Measurements from ENCODE around the gene KBTBD13.
A peak's percentile ranks its signal among the peaks of the same experiment; 100 is the strongest.
"Not testable (repeated sequence)": the region's sequence is repeated elsewhere in the genome, so short reads cannot be mapped to it uniquely, and the experiment has no call there.

KBTBD13 gene

GRCh38 chr15:65085990-65086679 is 9.6 kb downstream of the KBTBD13 start:
- peak in 1 of 10 donors; percentile 85 for DNase-seq
- intact Hi-C loops (cut with DNase I) = no loop called here

DNA sequence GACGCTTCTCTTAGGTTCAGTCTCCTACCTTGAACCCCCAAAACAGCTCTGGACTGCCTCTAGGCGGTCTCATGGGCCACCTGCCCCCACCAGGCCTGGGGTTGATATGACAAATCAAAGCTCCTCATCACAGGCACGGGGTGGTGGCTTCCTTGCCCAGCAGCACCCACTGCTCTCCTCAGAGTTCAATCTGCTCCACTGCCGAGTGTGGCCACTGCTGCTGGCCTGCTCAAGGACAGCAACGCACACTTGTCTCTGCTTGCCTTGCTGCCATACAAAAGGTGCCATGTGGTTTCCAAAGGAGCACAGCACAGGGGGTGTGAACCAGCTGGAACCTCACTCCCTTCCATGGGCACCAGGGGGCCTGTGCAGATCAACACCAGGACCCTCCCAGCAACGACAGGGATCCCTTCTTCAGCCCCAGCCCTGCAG is 10.2 kb downstream of the KBTBD13 start:
- DNase-seq = peak in 1 of 10 donors; percentile 64
- intact Hi-C loops (cut with DNase I) = no loop called here

GRCh38 chr15:65087411-65087810 is 10.9 kb downstream of the KBTBD13 start:
- no peak for DNase-seq
- intact Hi-C loops (cut with DNase I) = no loop called here

DNA sequence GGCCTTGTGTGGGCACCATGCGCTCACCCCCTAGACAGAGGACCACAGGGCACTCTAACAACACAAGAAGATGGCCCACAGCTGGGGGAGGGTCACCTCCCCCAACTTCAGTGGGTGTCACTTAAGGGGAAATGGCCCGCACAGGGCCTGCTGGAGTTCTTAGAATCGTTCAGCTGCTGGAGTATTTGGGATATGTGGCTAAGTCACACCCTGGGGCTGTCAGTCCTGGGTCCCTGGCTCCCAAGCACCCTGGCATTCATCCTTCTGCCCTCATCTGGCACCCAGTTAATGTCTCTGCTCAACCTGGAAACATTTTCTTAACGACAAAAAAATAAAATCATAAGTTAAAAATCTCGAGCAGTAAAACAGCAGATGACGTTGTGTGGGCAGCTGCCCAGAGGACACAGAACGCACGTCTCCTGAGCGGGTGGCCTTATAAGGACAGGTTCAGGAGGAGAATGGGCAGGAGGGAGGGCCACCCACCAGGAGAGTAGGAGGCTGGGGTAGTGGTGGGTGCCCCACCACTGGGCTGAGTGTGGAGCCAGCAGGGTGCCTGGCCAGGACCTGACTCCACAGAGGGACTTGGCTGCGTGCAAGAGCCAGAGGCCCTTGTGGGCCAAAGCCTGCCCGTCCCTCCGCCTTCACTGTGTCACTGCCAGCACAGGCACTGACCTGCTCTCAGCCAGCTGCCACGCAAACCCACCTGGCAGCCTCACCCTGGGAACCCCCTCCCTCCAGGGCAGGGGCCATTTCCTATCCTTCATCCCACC is 11.5 kb downstream of the KBTBD13 start:
- peak in 1 of 10 donors; percentile 87 for DNase-seq
- intact Hi-C loops (cut with DNase I) = no loop called here

- DNase-seq = no peak
- intact Hi-C loops (cut with DNase I) = no loop called here
Measured at GRCh38 chr15:65088643-65089021, 12.1 kb downstream of the KBTBD13 start.

DNA sequence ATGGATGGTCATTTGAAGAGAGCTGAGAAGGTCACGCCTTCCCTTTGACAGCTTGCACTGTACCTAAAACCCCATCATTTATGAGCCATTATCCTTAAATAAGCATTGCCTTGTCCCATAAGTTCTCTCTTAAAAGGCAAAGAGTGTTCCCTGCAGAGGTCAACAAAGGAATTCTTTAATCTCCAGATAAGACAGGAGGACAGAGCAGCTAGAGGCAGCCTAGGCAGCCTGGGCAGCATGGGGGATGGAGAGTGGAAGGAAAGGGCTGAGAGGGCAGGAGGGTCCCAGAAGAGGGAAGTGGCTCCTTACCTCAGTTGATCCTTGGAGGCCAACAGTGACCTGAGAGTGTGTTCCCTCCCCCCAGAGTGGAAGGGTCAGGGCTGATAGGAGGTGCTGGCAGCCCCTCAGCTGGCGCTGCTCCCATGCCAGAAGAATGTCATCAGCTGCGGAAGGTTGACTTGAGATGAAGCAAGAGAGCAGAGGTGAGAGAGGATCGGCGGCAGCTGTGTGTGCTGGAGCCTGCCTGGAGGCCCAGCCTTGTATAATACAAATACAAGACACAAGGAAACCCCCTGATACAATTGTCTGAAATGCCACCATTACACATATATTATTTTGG is 12.8 kb downstream of the KBTBD13 start:
- DNase-seq = no peak
- intact Hi-C loops (cut with DNase I) = no loop called here

DNA sequence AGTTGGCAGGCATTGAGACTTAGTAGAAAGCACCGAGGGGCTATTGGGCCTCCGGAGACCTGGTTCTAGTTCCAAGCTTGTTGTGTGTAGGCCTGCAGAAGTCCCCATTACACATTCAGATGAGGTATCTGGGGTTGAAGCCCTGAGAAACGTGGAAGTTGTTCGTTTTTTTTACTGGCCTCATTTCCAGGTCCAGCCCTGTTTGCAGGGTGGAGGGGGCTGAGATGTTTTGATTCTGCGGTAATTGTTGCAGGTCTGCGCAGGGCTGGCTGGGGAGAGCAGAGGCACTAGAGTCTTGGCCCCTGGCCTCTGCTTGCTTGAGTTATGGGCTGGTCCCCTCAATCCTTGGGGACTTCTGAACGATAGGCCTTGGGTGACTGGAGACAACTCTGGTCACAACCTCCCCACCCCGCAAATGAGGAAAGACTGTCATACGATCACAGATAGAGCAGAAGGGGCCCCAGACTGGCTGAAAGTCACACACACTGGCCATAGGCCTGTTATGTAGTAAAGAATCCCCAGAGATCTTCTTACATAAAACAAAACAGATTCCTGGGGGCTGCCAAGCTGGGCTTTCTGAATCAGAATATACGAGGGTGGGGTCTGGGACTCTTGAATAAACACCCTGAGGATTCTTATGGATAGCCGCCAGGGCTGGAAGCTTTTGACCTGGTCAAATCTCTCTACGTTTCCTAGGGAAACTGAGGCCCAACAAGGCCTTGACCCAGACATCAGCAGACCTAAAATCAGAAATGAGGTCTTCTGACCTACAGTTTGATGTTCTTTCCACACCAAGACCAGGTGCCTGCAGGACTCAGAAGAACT is 15.6 kb downstream of the KBTBD13 start:
- intact Hi-C loops (cut with DNase I) = no loop called here
- no peak for DNase-seq

DNA sequence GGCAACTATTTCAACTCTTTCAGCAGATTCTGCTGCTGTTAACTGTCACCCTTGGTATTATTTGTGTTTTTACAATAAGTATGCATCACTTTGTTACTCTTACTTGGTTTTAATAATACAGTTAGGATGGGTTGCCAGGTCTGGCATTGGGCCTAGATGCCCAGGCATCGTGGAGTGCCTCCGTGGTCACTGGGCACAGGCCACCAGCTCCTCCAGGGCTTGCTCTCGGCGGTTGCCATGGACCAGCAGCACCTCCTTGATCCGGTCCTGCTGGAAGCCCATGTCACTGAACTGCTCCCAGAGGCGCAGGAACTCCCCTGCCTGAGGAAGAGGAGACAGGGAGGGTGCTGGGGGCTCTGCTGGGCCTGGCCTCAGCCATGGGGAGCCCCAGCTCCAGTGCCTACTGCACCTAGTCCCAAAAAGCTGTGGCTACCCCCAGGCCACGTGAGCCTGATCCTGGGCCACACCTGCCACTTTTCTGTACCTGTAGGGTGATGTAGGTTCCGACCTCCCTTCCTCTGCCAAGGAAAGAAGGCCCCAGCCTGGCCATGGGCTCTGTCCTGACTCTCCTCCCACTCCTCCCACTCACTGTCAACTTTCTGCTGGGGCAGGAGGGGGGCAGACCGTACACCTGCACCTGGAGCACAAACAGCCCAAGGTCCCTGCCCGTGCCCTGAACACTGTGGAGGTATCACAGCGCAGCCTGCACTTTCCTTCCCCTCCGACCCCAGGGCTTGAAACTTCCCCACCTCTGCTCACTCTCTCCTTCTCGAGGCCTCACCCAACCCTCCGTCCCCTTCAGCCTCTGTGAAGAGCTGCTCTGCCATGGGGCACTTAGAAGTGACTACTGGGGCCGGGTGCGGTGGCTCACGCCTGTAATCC is 16.6 kb downstream of the KBTBD13 start:
- DNase-seq = peak in 1 of 10 donors; percentile 72

GRCh38 chr15:65093793-65094170 is 17.2 kb downstream of the KBTBD13 start:
- intact Hi-C loops (cut with DNase I); DNase-seq: not testable (repeated sequence)

More for the DNA sequence above, 16.6 kb downstream of the KBTBD13 start:
- intact Hi-C loops (cut with DNase I) = no loop called here

DNA sequence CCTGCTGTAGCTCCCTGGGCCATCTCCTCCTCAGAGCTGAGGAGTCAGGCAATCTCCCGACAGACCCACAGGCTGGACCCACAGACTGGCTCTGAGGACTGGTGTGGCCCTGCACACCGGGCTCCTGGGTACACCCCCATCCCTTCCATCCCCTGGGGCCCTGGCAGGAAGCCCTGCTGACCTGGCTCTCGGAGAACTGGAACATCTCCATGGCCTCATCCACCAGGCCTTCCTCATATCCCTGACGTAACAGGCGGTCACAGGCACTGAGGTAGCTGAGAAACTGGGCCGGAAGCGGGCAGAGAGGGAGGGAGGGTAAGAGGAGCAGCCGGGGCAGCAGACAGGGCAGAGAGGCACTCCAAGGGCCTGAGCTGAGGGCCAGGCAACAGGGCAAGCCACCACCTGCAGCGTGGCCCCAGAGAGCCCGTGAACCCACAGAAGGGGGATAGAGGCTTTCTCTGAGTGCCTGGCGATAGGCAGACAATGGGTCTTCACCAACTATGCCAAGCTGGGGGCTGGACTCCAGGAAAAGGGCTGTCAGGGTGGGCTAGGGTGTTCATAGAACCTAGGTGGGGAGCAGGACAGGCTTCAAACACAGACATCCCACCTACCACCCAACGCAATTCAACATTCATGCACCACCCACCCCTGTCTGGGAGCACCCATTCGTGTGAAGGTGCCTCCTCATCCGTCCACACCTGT is 17.9 kb downstream of the KBTBD13 start:
- intact Hi-C loops (cut with DNase I) = no loop called here
- peak in 1 of 10 donors; percentile 67 for DNase-seq

- DNase-seq = no peak
- intact Hi-C loops (cut with DNase I) = no loop called here
Measured at GRCh38 chr15:65095011-65095746, 18.6 kb downstream of the KBTBD13 start.

GRCh38 chr15:65095747-65096104 is 19.2 kb downstream of the KBTBD13 start:
- intact Hi-C loops (cut with DNase I) = no loop called here
- DNase-seq = no peak

- intact Hi-C loops (cut with DNase I) = no loop called here
- no peak for DNase-seq
Measured at GRCh38 chr15:65096481-65097385, 20.2 kb downstream of the KBTBD13 start.

DNA sequence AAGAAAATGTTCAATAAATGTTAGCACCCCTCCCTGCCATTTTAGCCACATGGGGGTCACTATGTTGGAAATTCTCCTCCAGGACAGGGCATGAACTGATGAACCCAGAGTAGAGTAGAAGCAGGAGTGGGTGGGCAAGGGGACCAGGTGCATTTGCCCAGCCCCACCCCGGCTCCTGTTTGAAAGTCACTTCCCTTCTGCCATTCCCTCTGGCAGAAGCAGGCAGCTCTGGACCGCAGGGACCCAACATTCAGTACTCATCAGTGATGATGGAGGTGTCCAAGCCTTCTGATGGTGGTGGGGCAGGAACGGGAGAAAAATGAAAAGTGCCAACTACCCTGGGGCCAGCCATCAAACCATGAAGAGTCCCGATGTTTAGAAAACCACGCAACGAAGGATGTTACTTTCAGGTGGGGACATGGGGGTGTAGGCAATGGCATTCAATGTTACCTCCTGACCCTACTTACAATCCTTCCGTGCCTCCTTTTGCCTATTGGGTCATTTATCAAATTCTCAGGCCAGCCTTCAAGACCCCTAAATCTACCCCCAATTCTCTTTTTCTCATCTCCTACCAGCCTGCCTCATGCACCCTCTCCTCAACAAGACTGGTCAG is 21.2 kb downstream of the KBTBD13 start:
- no peak for DNase-seq
- intact Hi-C loops (cut with DNase I) = no loop called here

GRCh38 chr15:65099336-65099735 is 22.8 kb downstream of the KBTBD13 start:
- intact Hi-C loops (cut with DNase I) = no loop called here
- peak in 1 of 10 donors; percentile 57 for DNase-seq

DNA sequence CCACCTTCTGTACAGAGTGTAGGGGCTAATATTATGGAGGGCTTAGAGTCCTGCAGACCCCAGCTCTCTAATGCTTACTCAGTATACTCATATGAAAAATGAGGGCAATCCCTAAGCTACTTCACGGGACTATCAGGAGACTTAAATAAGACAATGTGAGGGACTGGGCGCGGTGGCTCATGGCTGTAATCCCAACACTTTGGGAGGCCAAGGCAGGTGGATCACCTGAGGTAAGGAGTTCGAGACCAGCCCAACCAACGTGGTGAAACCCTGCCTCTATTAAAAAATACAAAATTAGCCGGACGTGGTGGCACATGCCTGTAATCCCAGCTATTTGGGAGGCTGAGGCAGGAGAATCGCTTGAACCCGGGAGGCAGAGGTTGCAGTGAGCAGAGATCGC is 23.3 kb downstream of the KBTBD13 start:
- intact Hi-C loops (cut with DNase I); DNase-seq: not testable (repeated sequence)

- intact Hi-C loops (cut with DNase I) = no loop called here
- DNase-seq = no peak
Measured at GRCh38 chr15:65100442-65100841, 23.9 kb downstream of the KBTBD13 start.

Measured in posterior cingulate gyrus (tissue), 11 donors.